K562 (cell line): ENCODE measurements around the gene APBB2. TPM values are rescaled to one million over a fixed set of nuclear protein-coding genes. Genes with fewer than 3 reads are reported as not detected.

Experiments
- ATAC-seq: fragments of 200-7000 bp; cut with Tn5 transposase; 3 replicates; pipeline ENCODE4 v1.9.1; 2020; ENCODE audit warnings: moderate library complexity
- BruUV-seq: library from RNA; stranded (reverse); fragments of 400-500 nt; replicated peaks from 2 replicates; lab custom pipeline; 2021; lab: Mats Ljungman, UMichigan
- CTCF ChIA-PET: fragments of 300-600 bp; formaldehyde crosslinking; extraction: SDS; loops from one replicate; lab custom pipeline; 2021; ENCODE audit warnings: low intra/inter-chr PET ratio; lab: Yijun Ruan, JAX
- POLR2A ChIA-PET: fragments of 300-600, 350-650 bp; sonication (Branson Sonifier 250); formaldehyde crosslinking; extraction: SDS; loops from one replicate; lab custom pipeline; 2021; ENCODE audit warnings: antibody characterized with exemption, inconsistent platforms; lab: Yijun Ruan, JAX
- DNase-seq, 4 experiments: peaks; one replicate each; pipeline versions ENCODE4 v3.0.0 to v3.0.0-alpha.2; 2011 to 2018; ENCODE audit warnings: low spot score in 3 of 4, mixed read lengths in 3 of 4; ENCODE audit errors: extremely low read depth in 1 of 4
- FAIRE-seq: peaks from 2 replicates; lab custom pipeline; 2011; peaks lifted over from hg19 to GRCh38; lab: Jason Lieb, UNC
- H2AFZ ChIP-seq: 2 replicates; pipeline ENCODE4 v1.6.0; 2011; ENCODE audit warnings: low read depth, low read length, control low read depth, inconsistent platforms
- H3K27ac ChIP-seq: fragments of 200-600 bp; 3 replicates; pipeline ENCODE4 v1.8.0; 2011; ENCODE audit warnings: low read depth, mild to moderate bottlenecking, control low read depth, inconsistent platforms, low read length, moderate library complexity, mixed read lengths; ENCODE audit errors: extremely low read depth
- H3K27me3 ChIP-seq, 2 experiments: fragments of 300-600 bp in 1 of 2; 2 replicates in 1 of 2; 3 replicates in 1 of 2; pipeline versions ENCODE4 v1.6.0 to v1.8.0; 2011; ENCODE audit warnings: inconsistent platforms in 2 of 2, low read length in 2 of 2, mild to moderate bottlenecking in 1 of 2, mixed read lengths in 1 of 2, moderate library complexity in 1 of 2; ENCODE audit not compliant: control insufficient read depth in 2 of 2, insufficient read depth in 2 of 2
- H3K36me3 ChIP-seq: fragments of 300-600 bp; 3 replicates; pipeline ENCODE4 v1.8.0; 2011; ENCODE audit warnings: mild to moderate bottlenecking, low read length, inconsistent platforms; ENCODE audit not compliant: control insufficient read depth, insufficient read depth
- H3K4me1 ChIP-seq, 2 experiments: fragments of 200-600 bp in 1 of 2; replicated peaks in 1 of 2; 2 replicates in 1 of 2; 3 replicates in 1 of 2; pipeline versions ENCODE4 v1.5.1 to v1.8.0; 2011; ENCODE audit warnings: inconsistent platforms in 2 of 2, low read length in 2 of 2, mild to moderate bottlenecking in 1 of 2, mixed read lengths in 1 of 2, moderate library complexity in 1 of 2; ENCODE audit not compliant: control insufficient read depth in 2 of 2, insufficient read depth in 2 of 2
- H3K4me2 ChIP-seq: 2 replicates; pipeline ENCODE4 v1.6.1; 2011; ENCODE audit warnings: low read length, control low read depth, inconsistent platforms, mixed read lengths; ENCODE audit not compliant: insufficient read depth
- H3K4me3 ChIP-seq: fragments of 200-600 bp; sonication (generic), shearing (Covaris generic); 2 replicates; pipeline ENCODE4 v1.5.1; 2016; ENCODE audit warnings: control low read depth, inconsistent platforms
- H3K79me2 ChIP-seq: fragments of 200-600 bp; 3 replicates; pipeline ENCODE4 v1.8.0; 2011; ENCODE audit warnings: low read length, inconsistent platforms; ENCODE audit not compliant: control insufficient read depth, insufficient read depth
- H3K9ac ChIP-seq, 2 experiments: 2 replicates each; pipeline versions ENCODE4 v1.6.0 to v1.6.1; 2011; ENCODE audit warnings: low read depth in 2 of 2, low read length in 2 of 2, control low read depth in 1 of 2, inconsistent platforms in 1 of 2, mild to moderate bottlenecking in 1 of 2, mixed read lengths in 1 of 2; ENCODE audit not compliant: insufficient read depth in 1 of 2
- H3K9me1 ChIP-seq: one replicate; pipeline ENCODE4 v1.6.0; 2011; ENCODE audit warnings: inconsistent platforms, mild to moderate bottlenecking, low read length, moderate library complexity; ENCODE audit not compliant: control insufficient read depth, insufficient read depth
- H3K9me3 ChIP-seq: replicated peaks from 2 replicates; pipeline ENCODE4 v1.5.1; 2011; ENCODE audit warnings: low read depth, low read length, inconsistent platforms; ENCODE audit not compliant: control insufficient read depth, insufficient read depth
- H4K20me1 ChIP-seq: replicated peaks from 2 replicates; pipeline ENCODE4 v1.6.1; 2011; ENCODE audit warnings: low read length, inconsistent platforms, mixed read lengths; ENCODE audit not compliant: control insufficient read depth, insufficient read depth
- HCFC1 ChIP-seq: IDR thresholded peaks from 2 replicates; pipeline ENCODE4 v1.6.1; 2012; ENCODE audit warnings: low read depth, low read length, improper control_type of control experiment
- LARP7 ChIP-seq: fragments of 450-650 bp; IDR thresholded peaks from 2 replicates; pipeline ENCODE4 v1.6.1; 2016
- MGA ChIP-seq: fragments of 450-650 bp; IDR thresholded peaks from 2 replicates; pipeline ENCODE4 v1.6.1; 2016; ENCODE audit warnings: mild to moderate bottlenecking, moderate library complexity
- WGBS: fragments of 100-300 bp; shearing (Covaris generic); methylation state at CpG from one replicate; pipeline ENCODE4 v1.1.6; 2016; ENCODE audit warnings: low coverage, mixed read lengths; ENCODE audit not compliant: insufficient coverage; ENCODE audit errors: missing lambda C conversion rate; 5-methylcytosine and 5-hydroxymethylcytosine counted together
- in situ Hi-C: fragments of 300-500 bp; cut with MboI; formaldehyde crosslinking; loops from 4 replicates; pipeline ENCODE4 v1.15.0; 2018; ENCODE audit warnings: inconsistent platforms, mixed read lengths
- intact Hi-C: fragments of 100-400 bp; cut with micrococcal nuclease; formaldehyde crosslinking; loops from 2 replicates; pipeline ENCODE4 v1.14.2; 2022
- polyA plus RNA-seq, 8 experiments: library from polyadenylated mRNA; depleted of rRNA in 4 of 8; stranded (reverse) in 5 of 8; unstranded in 3 of 8; fragments of >200 nt; fragmentation: Nextera tagmentation in 2 of 8; fragmentation: Illumina TruSeq in 1 of 8; extraction: Ambion mirVana in 2 of 8; extraction: Trizol in 1 of 8; gene quantifications; 2 replicates each; pipeline versions ENCODE4 v1.2.1 to v1.2.3, GENCODE V29; 2011 to 2014; ENCODE audit warnings: inconsistent platforms in 1 of 8, missing spikeins in 1 of 8
- total RNA-seq, 7 experiments: library from RNA; depleted of rRNA in 6 of 7; stranded (reverse); fragments of >200 nt in 6 of 7; fragmentation: Illumina TruSeq in 2 of 7; extraction: Trizol in 2 of 7; gene quantifications; 2 replicates each; pipeline versions ENCODE4 v1.2.1 to v1.2.3, GENCODE V29; 2011 to 2021; ENCODE audit warnings: low replicate concordance in 1 of 7

APBB2 gene
- total and polyA plus RNA-seq, 9 of the 15 experiments (the other 6 are each of a cell fraction or from before 2014, with no cell fraction given) = 0.08 to 2.1 (median 1.4) TPM

- Histone ChIP-seq H3K4me2 (no peak overlapping the region), H3K4me1 (no peaks in the 10 kb centered on the region; a peak in 1 of 5 replicates), H3K36me3 (no peaks in the 10 kb centered on the region), H3K79me2 (no peaks in the 10 kb centered on the region), H3K9me3 (no peaks in the 10 kb centered on the region), H3K4me3 (no peak overlapping the region), H3K27ac (no peak overlapping the region), H2AFZ (no peak overlapping the region), H3K9me1 (no peaks in the 10 kb centered on the region), H3K9ac (no peak overlapping the region), H4K20me1 (0 out of 2 replicates have a peak, but pooled peaks cover 3% of the 10 kb centered on the region), H3K27me3 (peaks cover 12 to 19% of the 10 kb centered on the region in 2 experiments; a peak in 3 of 5 replicates)
- no peak for DNase-seq
- no peak for ATAC-seq
- WGBS = 1% methylated on average over 6 of the region's 6 CpGs
- no TSS peak for BruUV-seq
- in situ Hi-C loops = loop anchor here (5.0 kb wide), 1 partner anchor 107 kb away; no protein-coding TSS in a partner anchor
- FAIRE-seq = no peak
- POLR2A ChIA-PET = interaction anchor here (1.0 kb wide), 1 partner anchor 38 kb away, joined by 5 read pairs; no protein-coding TSS in a partner anchor
- intact Hi-C loops = loop anchor here (5.0 to 10.0 kb wide), 2 partner anchors 107 to 519 kb away; no protein-coding TSS in a partner anchor
- CTCF ChIA-PET = no interaction called here
- no peak for TF ChIP-seq LARP7
- TF ChIP-seq HCFC1 = no peak
- TF ChIP-seq MGA = no peak
Observed at GRCh38 chr4:40844261-40844660, 370.1 kb downstream of the APBB2 start.
